HepG2 (cell line): ENCODE measurements around the gene WWC2. TPM values are rescaled to one million over a fixed set of nuclear protein-coding genes. Genes with fewer than 3 reads are reported as not detected.

Experiments
- ADNP ChIP-seq: sonication (generic); formaldehyde crosslinking; IDR thresholded peaks from 2 replicates; pipeline ENCODE4 v1.4.0; 2020; ENCODE audit warnings: missing genetic modification reagents
- ATM ChIP-seq: fragments of 450-650 bp; IDR thresholded peaks from 2 replicates; pipeline ENCODE4 v1.7.1; 2017; ENCODE audit warnings: mild to moderate bottlenecking, borderline replicate concordance
- ATRX ChIP-seq: sonication (generic); formaldehyde crosslinking; IDR thresholded peaks from 2 replicates; pipeline ENCODE4 v1.4.0; 2020; ENCODE audit warnings: missing genetic modification reagents, borderline replicate concordance
- ELF4 ChIP-seq: sonication (generic); formaldehyde crosslinking; IDR thresholded peaks from 2 replicates; pipeline ENCODE4 v1.5.0; 2020; ENCODE audit warnings: missing genetic modification reagents, mild to moderate bottlenecking, moderate library complexity, borderline replicate concordance
- EP300 ChIP-seq, 3 experiments: sonication (generic) in 1 of 3; formaldehyde crosslinking in 1 of 3; IDR thresholded peaks; 2 replicates each; pipeline versions ENCODE4 v1.5.1 to v1.6.1; 2011 to 2020; ENCODE audit warnings: low read depth in 2 of 3, low read length in 2 of 3, borderline replicate concordance in 1 of 3, improper control_type of control experiment in 1 of 3, mild to moderate bottlenecking in 1 of 3, missing genetic modification reagents in 1 of 3, moderate library complexity in 1 of 3
- FOXA3 ChIP-seq: IDR thresholded peaks from 2 replicates; pipeline ENCODE4 v1.6.1; 2016; ENCODE audit warnings: missing genetic modification reagents, missing compliant biosample characterization
- FOXJ3 ChIP-seq: sonication (generic); formaldehyde crosslinking; IDR thresholded peaks from 2 replicates; pipeline ENCODE4 v1.4.0; 2020; ENCODE audit warnings: missing genetic modification reagents, mild to moderate bottlenecking, borderline replicate concordance
- HNF4G ChIP-seq, 2 experiments: sonication (generic) in 1 of 2; formaldehyde crosslinking in 1 of 2; IDR thresholded peaks; 2 replicates each; pipeline versions ENCODE4 v1.4.0 to v1.6.1; 2011 to 2020; ENCODE audit warnings: borderline replicate concordance in 2 of 2, low read depth in 2 of 2, mild to moderate bottlenecking in 2 of 2, low read length in 1 of 2, missing genetic modification reagents in 1 of 2, moderate library complexity in 1 of 2
- HOXA9 ChIP-seq: sonication (generic); formaldehyde crosslinking; IDR thresholded peaks from 2 replicates; pipeline ENCODE4 v1.8.1; 2022; ENCODE audit warnings: missing genetic modification reagents, mild to moderate bottlenecking, moderate library complexity, borderline replicate concordance
- KMT2B ChIP-seq: IDR thresholded peaks from 2 replicates; pipeline ENCODE4 v1.6.1; 2016; ENCODE audit warnings: missing genetic modification reagents, missing compliant biosample characterization
- MAFG ChIP-seq: sonication (generic); formaldehyde crosslinking; IDR thresholded peaks from 2 replicates; pipeline ENCODE4 v1.5.1; 2020; ENCODE audit warnings: mild to moderate bottlenecking, missing genetic modification reagents
- MIER3 ChIP-seq: IDR thresholded peaks from 2 replicates; pipeline ENCODE4 v1.6.1; 2016; ENCODE audit warnings: missing compliant biosample characterization, borderline replicate concordance
- NCOA2 ChIP-seq: sonication (generic); formaldehyde crosslinking; IDR thresholded peaks from 2 replicates; pipeline ENCODE4 v1.8.0; 2022; ENCODE audit warnings: inconsistent platforms
- SIN3A ChIP-seq: IDR thresholded peaks from 2 replicates; pipeline ENCODE4 v1.6.1; 2011; ENCODE audit warnings: low read depth, mild to moderate bottlenecking, control low read depth, low read length, borderline replicate concordance
- SP4 ChIP-seq: sonication (generic); formaldehyde crosslinking; IDR thresholded peaks from 2 replicates; pipeline ENCODE4 v1.8.1; 2023; ENCODE audit warnings: mild to moderate bottlenecking, missing genetic modification reagents
- TCF7 ChIP-seq: sonication (generic); IDR thresholded peaks from 2 replicates; pipeline ENCODE4 v1.6.1; 2016; ENCODE audit warnings: antibody characterized with exemption, low read depth
- USF2 ChIP-seq, 2 experiments: sonication (generic) in 1 of 2; formaldehyde crosslinking in 1 of 2; IDR thresholded peaks; 2 replicates each; pipeline versions ENCODE4 v1.5.1 to v1.6.1; 2011 to 2020; ENCODE audit warnings: borderline replicate concordance in 1 of 2, low read depth in 1 of 2, low read length in 1 of 2, mild to moderate bottlenecking in 1 of 2, missing genetic modification reagents in 1 of 2, moderate library complexity in 1 of 2
- WIZ ChIP-seq: sonication (generic); formaldehyde crosslinking; IDR thresholded peaks from 2 replicates; pipeline ENCODE4 v1.5.1; 2020; ENCODE audit warnings: mild to moderate bottlenecking, missing genetic modification reagents
- ZFAT ChIP-seq: sonication (generic); formaldehyde crosslinking; conservative IDR thresholded peaks from 2 replicates; pipeline ENCODE4 v1.8.1; 2023; ENCODE audit warnings: missing genetic modification reagents, inconsistent platforms
- ZNF225 ChIP-seq: sonication (generic); formaldehyde crosslinking; IDR thresholded peaks from 2 replicates; pipeline ENCODE4 v1.4.0; 2020; ENCODE audit warnings: mild to moderate bottlenecking, missing genetic modification reagents
- ZNF441 ChIP-seq: sonication (generic); formaldehyde crosslinking; IDR thresholded peaks from 2 replicates; pipeline ENCODE4 v1.7.0; 2021; ENCODE audit warnings: missing genetic modification reagents, borderline replicate concordance
- ZNF678 ChIP-seq: sonication (generic); formaldehyde crosslinking; IDR thresholded peaks from 2 replicates; pipeline ENCODE4 v1.4.0; 2020; ENCODE audit warnings: mild to moderate bottlenecking, missing genetic modification reagents
- ZNF720 ChIP-seq: sonication (generic); formaldehyde crosslinking; IDR thresholded peaks from 2 replicates; pipeline ENCODE4 v1.4.0; 2020; ENCODE audit warnings: missing genetic modification reagents
- ZNF724P ChIP-seq: sonication (generic); formaldehyde crosslinking; IDR thresholded peaks from 2 replicates; pipeline ENCODE4 v1.8.0; 2022; ENCODE audit warnings: missing genetic modification reagents, borderline replicate concordance
- ZNF777 ChIP-seq: sonication (generic); formaldehyde crosslinking; IDR thresholded peaks from 2 replicates; pipeline ENCODE4 v1.4.0; 2020; ENCODE audit warnings: missing genetic modification reagents
- ZNF891 ChIP-seq: sonication (generic); formaldehyde crosslinking; IDR thresholded peaks from 2 replicates; pipeline ENCODE4 v1.5.0; 2020; ENCODE audit warnings: mild to moderate bottlenecking, missing genetic modification reagents
- ZSCAN25 ChIP-seq: sonication (generic); formaldehyde crosslinking; IDR thresholded peaks from 2 replicates; pipeline ENCODE4 v1.8.0; 2022; ENCODE audit warnings: mild to moderate bottlenecking, missing genetic modification reagents
- polyA plus RNA-seq, 8 experiments: library from polyadenylated mRNA; depleted of rRNA in 3 of 8; stranded (reverse) in 7 of 8; unstranded in 1 of 8; fragments of >200 nt; fragmentation: Illumina TruSeq in 4 of 8; extraction: Trizol in 4 of 8; gene quantifications; 2 replicates each; pipeline versions ENCODE4 v1.2.1 to v1.2.3, GENCODE V29; 2011 to 2016; ENCODE audit warnings: low read depth in 4 of 8, missing spikeins in 1 of 8, mixed read lengths in 1 of 8; ENCODE audit not compliant: insufficient read depth in 1 of 8
- total RNA-seq, 5 experiments: library from RNA; depleted of rRNA; stranded (reverse); fragments of >200 nt; fragmentation: Illumina TruSeq; extraction: Trizol; gene quantifications; 2 replicates each; pipeline ENCODE4 v1.2.3, GENCODE V29; 2016; ENCODE audit warnings: low read depth in 1 of 5
- TF ChIP-seq, protein P1 (sequence below): sonication (generic); formaldehyde crosslinking; IDR thresholded peaks from 2 replicates; pipeline ENCODE4 v1.5.1; 2020; ENCODE audit warnings: missing genetic modification reagents, mild to moderate bottlenecking, borderline replicate concordance

WWC2 gene
- total and polyA plus RNA-seq, 2 of the 13 experiments (the other 11 are each of a cell fraction or from before 2014, with no cell fraction given) = 40.0 to 50.1 TPM

DNA sequence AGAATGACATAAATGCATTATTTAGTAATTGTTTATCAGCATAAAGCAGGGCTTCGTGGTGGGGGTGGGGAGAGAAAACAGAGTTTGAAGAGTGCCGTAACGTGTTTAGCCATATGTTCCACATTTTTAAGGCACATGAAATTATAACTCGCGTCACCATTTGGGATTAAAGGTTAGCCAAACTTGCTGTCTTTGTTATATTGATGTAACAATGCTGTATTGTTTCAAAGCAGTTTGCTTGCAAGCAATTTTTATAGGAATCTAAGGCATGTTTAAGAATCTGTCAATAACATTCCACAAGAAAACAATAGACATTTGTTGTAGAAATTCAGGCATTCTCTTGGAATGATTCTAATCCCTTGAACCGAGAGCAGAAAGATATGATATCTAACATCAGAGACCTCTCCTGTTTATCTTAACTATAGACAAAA is 142.7 kb downstream of the WWC2 start (continued):
- TF ChIP-seq FOXA3 (CRISPR knock-in tag) (peak; percentile 40; the same call in 1 of the 2 replicates), ZNF724P (CRISPR knock-in tag) (no peak), HNF4G (IDR thresholded peaks at IDR 0.05; ENCODE audit: borderline replicate concordance, low read depth, low read length) (no peak), HNF4G (CRISPR knock-in tag; IDR thresholded peaks at IDR 0.05; ENCODE audit: borderline replicate concordance, low read depth) (no peak), NCOA2 (CRISPR knock-in tag) (peak; percentile 51; the same call in 1 of the 2 replicates), ELF4 (CRISPR knock-in tag) (no peak), TCF7 (0 out of 2 replicates have a peak, but pooled peaks have one; percentile 40), ZNF777 (CRISPR knock-in tag) (no peak), MAFG (CRISPR knock-in tag) (no peak), USF2 (IDR thresholded peaks at IDR 0.05; ENCODE audit: low read depth, low read length) (no peak), USF2 (CRISPR knock-in tag; IDR thresholded peaks at IDR 0.05; ENCODE audit: borderline replicate concordance) (no peak), FOXJ3 (CRISPR knock-in tag) (no peak), SIN3A (no peak), KMT2B (CRISPR knock-in tag) (no peak), ZNF891 (no peak), WIZ (CRISPR knock-in tag) (no peak), ZNF678 (no peak), HOXA9 (CRISPR knock-in tag) (no peak), MIER3 (CRISPR knock-in tag) (no peak), ZNF441 (CRISPR knock-in tag) (no peak), ZNF720 (CRISPR knock-in tag) (no peak), EP300 (IDR thresholded peaks at IDR 0.05; ENCODE audit: low read depth in 2 of 2, low read length in 2 of 2) (peak in 1 of 2 experiments; percentile 64; a peak in 1 of 4 replicates), EP300 (CRISPR knock-in tag; IDR thresholded peaks at IDR 0.05; ENCODE audit: borderline replicate concordance) (no peak), ZFAT (CRISPR knock-in tag) (no peak), ZSCAN25 (CRISPR knock-in tag) (no peak), ADNP (no peak), ATM (no peak), ZNF225 (CRISPR knock-in tag) (no peak), SP4 (CRISPR knock-in tag) (no peak), ATRX (CRISPR knock-in tag) (no peak)
- TF ChIP-seq, protein P1, sequence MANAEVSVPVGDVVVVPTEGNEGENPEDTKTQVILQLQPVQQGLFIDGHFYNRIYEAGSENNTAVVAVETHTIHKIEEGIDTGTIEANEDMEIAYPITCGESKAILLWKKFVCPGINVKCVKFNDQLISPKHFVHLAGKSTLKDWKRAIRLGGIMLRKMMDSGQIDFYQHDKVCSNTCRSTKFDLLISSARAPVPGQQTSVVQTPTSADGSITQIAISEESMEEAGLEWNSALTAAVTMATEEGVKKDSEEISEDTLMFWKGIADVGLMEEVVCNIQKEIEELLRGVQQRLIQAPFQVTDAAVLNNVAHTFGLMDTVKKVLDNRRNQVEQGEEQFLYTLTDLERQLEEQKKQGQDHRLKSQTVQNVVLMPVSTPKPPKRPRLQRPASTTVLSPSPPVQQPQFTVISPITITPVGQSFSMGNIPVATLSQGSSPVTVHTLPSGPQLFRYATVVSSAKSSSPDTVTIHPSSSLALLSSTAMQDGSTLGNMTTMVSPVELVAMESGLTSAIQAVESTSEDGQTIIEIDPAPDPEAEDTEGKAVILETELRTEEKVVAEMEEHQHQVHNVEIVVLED (CRISPR knock-in tag) = no peak
